WTC11 (cell line): ENCODE measurements around the gene LAMC2. TPM values are rescaled to one million over a fixed set of nuclear protein-coding genes. Genes with fewer than 3 reads are reported as not detected.

ENCODE experiments used
- ATAC-seq: fragments of 200-7000 bp; cut with Tn5 transposase; 2 replicates; pipeline ENCODE4 v1.10.0; 2021; ENCODE audit warnings: mild to moderate bottlenecking, moderate library complexity
- CTCF ChIA-PET: fragments of 300-600 bp; sonication (Branson Sonifier 250); formaldehyde crosslinking; loops from one replicate; lab custom pipeline; 2021; ENCODE audit warnings: antibody characterized with exemption; lab: Charles Lee
- POLR2A ChIA-PET: fragments of 350-600 bp; sonication (Branson Sonifier 250); formaldehyde crosslinking; loops from one replicate; lab custom pipeline; 2021; ENCODE audit warnings: antibody characterized with exemption; lab: Charles Lee
- DNase-seq: peaks from one replicate; pipeline ENCODE4 v3.0.0; 2021; ENCODE audit warnings: low spot score
- H3K27ac Mint-ChIP-seq: 2 replicates; pipeline ENCODE4 v1.8.0; 2021; ENCODE audit warnings: mixed read lengths
- H3K27me3 Mint-ChIP-seq: 2 replicates; pipeline ENCODE4 v1.8.0; 2021; ENCODE audit warnings: low read depth, mild to moderate bottlenecking, moderate library complexity, mixed read lengths
- H3K36me3 Mint-ChIP-seq: 2 replicates; pipeline ENCODE4 v1.8.0; 2021; ENCODE audit warnings: mixed read lengths
- H3K4me1 Mint-ChIP-seq: 2 replicates; pipeline ENCODE4 v1.8.0; 2022; ENCODE audit warnings: mixed read lengths
- H3K4me3 Mint-ChIP-seq: 2 replicates; pipeline ENCODE4 v1.8.0; 2021; ENCODE audit warnings: mild to moderate bottlenecking, moderate library complexity, mixed read lengths
- H3K9me3 Mint-ChIP-seq: 2 replicates; pipeline ENCODE4 v1.8.0; 2021; ENCODE audit warnings: mixed read lengths
- ARID4B ChIP-seq: sonication (generic); formaldehyde crosslinking; IDR thresholded peaks from 2 replicates; pipeline ENCODE4 v1.8.0; 2023; ENCODE audit warnings: missing genetic modification reagents, mild to moderate bottlenecking, borderline replicate concordance
- GRHL2 ChIP-seq: fragments of 250-450 bp; sonication (Bioruptor Pico); IDR thresholded peaks from 2 replicates; pipeline ENCODE4 v1.8.0; 2022; ENCODE audit warnings: mild to moderate bottlenecking, moderate library complexity; ENCODE audit not compliant: insufficient replicate concordance, severe bottlenecking
- IRF2 ChIP-seq: sonication (generic); formaldehyde crosslinking; IDR thresholded peaks from 2 replicates; pipeline ENCODE4 v1.8.0; 2022; ENCODE audit warnings: low read depth, missing genetic modification reagents, borderline replicate concordance
- KAT7 ChIP-seq: sonication (generic); formaldehyde crosslinking; IDR thresholded peaks from 2 replicates; pipeline ENCODE4 v1.8.1; 2023; ENCODE audit warnings: missing genetic modification reagents, mild to moderate bottlenecking, borderline replicate concordance
- MAX ChIP-seq: sonication (generic); formaldehyde crosslinking; IDR thresholded peaks from 2 replicates; pipeline ENCODE4 v1.8.0; 2022; ENCODE audit warnings: mild to moderate bottlenecking, missing genetic modification reagents
- NFE2L1 ChIP-seq: sonication (generic); formaldehyde crosslinking; IDR thresholded peaks from 2 replicates; pipeline ENCODE4 v1.8.1; 2023; ENCODE audit warnings: missing genetic modification reagents
- OVOL2 ChIP-seq: fragments of 250-450 bp; sonication (Bioruptor Pico); IDR thresholded peaks from 2 replicates; pipeline ENCODE4 v1.9.0; 2021; ENCODE audit warnings: mild to moderate bottlenecking, borderline replicate concordance
- PREB ChIP-seq: sonication (generic); formaldehyde crosslinking; IDR thresholded peaks from 2 replicates; pipeline ENCODE4 v1.8.1; 2022; ENCODE audit warnings: mild to moderate bottlenecking, missing genetic modification reagents, moderate library complexity, borderline replicate concordance
- ZNF317 ChIP-seq: sonication (generic); formaldehyde crosslinking; IDR thresholded peaks from 2 replicates; pipeline ENCODE4 v1.8.1; 2023; ENCODE audit warnings: low read depth, mild to moderate bottlenecking, moderate library complexity, missing genetic modification reagents, borderline replicate concordance
- total RNA-seq: library from RNA; stranded (reverse); gene quantifications from 3 replicates; pipeline ENCODE4 v1.2.3, GENCODE V29; 2021

Gene LAMC2
- total RNA-seq, 1 experiment from 2014 or later, result 7.9 TPM

- ChIA-PET CTCF (no interaction called here), POLR2A (no interaction called here)
- no peak for ATAC-seq
- Mint-ChIP-seq H3K9me3 (no peaks in the 10 kb centered on the region), H3K36me3 (no peaks in the 10 kb centered on the region), H3K27me3 (no peaks in the 10 kb centered on the region), H3K4me3 (no peak overlapping the region), H3K4me1 (no peaks in the 10 kb centered on the region), H3K27ac (no peak overlapping the region)
- no peak for DNase-seq
- TF ChIP-seq OVOL2 (CRISPR knock-in tag) (no peak), ZNF317 (CRISPR knock-in tag) (no peak), KAT7 (CRISPR knock-in tag) (no peak), IRF2 (CRISPR knock-in tag) (no peak)
These were observed 24.6 kb downstream of the LAMC2 start for GRCh38 chr1:183210681-183211080.

- Mint-ChIP-seq H3K9me3 (no peaks in the 10 kb centered on the region), H3K4me3 (no peak overlapping the region), H3K36me3 (no peaks in the 10 kb centered on the region), H3K27ac (no peak overlapping the region), H3K27me3 (no peaks in the 10 kb centered on the region), H3K4me1 (peaks cover 6% of the 10 kb centered on the region)
- ChIA-PET POLR2A (no interaction called here), CTCF (interaction anchor here (0.6 kb wide), 1 partner anchor 431 kb away, joined by 3 read pairs; no protein-coding TSS in a partner anchor)
- TF ChIP-seq GRHL2 (CRISPR knock-in tag) (no peak), ARID4B (CRISPR knock-in tag) (no peak), NFE2L1 (no peak), MAX (no peak)
- ATAC-seq (no peak), DNase-seq (no peak)
These were observed 26.8 kb downstream of the LAMC2 start for GRCh38 chr1:183212870-183213269.

- no peak for ATAC-seq
These were observed 28.2 kb downstream of the LAMC2 start for GRCh38 chr1:183214021-183214970.

More at GRCh38 chr1:183214021-183214970, 28.2 kb downstream of the LAMC2 start:
- Mint-ChIP-seq H3K27ac (no peak overlapping the region), H3K36me3 (no peaks in the 10 kb centered on the region), H3K27me3 (no peaks in the 10 kb centered on the region), H3K4me3 (no peak overlapping the region), H3K9me3 (no peaks in the 10 kb centered on the region), H3K4me1 (peaks cover 18% of the 10 kb centered on the region)
- ChIA-PET CTCF (interaction anchor here (2.7 to 3.5 kb wide), 2 partner anchors 13 to 21 kb away, joined by 11 to 13 read pairs; no protein-coding TSS in a partner anchor), POLR2A (no interaction called here)
- DNase-seq, result no peak
- TF ChIP-seq GRHL2 (CRISPR knock-in tag) (no peak), PREB (CRISPR knock-in tag) (no peak), MAX (no peak), IRF2 (CRISPR knock-in tag) (no peak)
